ENCODE measurements around the gene ELSPBP1. TPM values are rescaled to one million over a fixed set of nuclear protein-coding genes. Genes with fewer than 3 reads are reported as not detected.
A peak's percentile ranks its signal among the peaks of the same experiment; 100 is the strongest.

Gene ELSPBP1
- total and polyA plus RNA-seq, 2 experiments from 2014 or later: not detected

DNA sequence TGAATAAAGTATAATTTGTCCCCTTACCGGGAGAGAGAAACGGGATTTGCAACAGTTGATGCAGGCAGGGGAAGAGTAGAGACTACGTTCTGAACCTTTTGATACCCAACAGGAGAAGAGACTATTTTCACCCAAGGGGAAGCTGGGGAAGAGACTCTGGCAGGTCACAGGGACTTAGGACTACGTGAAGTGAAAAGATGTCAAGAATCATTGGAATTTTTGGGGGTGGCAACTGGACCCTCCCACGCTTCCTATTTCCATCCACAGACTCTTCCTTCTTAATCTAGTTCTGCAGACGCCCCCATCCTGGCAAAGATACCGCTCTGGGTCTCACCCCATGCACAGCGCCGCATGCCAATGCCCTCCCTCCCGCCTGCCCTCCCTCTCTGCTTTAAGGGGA lies 35.6 kb downstream of the ELSPBP1 start:
- Histone ChIP-seq H3K4me1 (ENCODE audit: insufficient read depth) (no peaks in the 10 kb centered on the region), H3K79me2 (replicated peaks; ENCODE audit: insufficient read depth) (no peaks in the 10 kb centered on the region), H3K4me3 (no peak overlapping the region), H3K27ac (ENCODE audit: low read depth) (no peak overlapping the region), H3K36me3 (ENCODE audit: insufficient read depth) (no peaks in the 10 kb centered on the region), H2AFZ (peak overlapping the region; percentile 57), H3F3A (replicated peaks; ENCODE audit: low read depth) (no peaks in the 10 kb centered on the region), H3K9me2 (ENCODE audit: insufficient read depth) (peaks cover 4% of the 10 kb centered on the region; the same call in 1 of the 2 replicates), H4K20me1 (replicated peaks; ENCODE audit: insufficient read depth) (no peaks in the 10 kb centered on the region), H3K27me3 (ENCODE audit: insufficient read depth) (no peaks in the 10 kb centered on the region), H3K4me2 (no peak overlapping the region)
- no peaks in the 10 kb centered on the region for H3K4me1 Mint-ChIP-seq
- DNase-seq (ENCODE audit: low spot score): no peak
- ATAC-seq: no peak
- H3K4me3 Mint-ChIP-seq: no peak overlapping the region
- H3K36me3 Mint-ChIP-seq (ENCODE audit: low read depth): no peaks in the 10 kb centered on the region
- peaks cover 6% of the 10 kb centered on the region for H3K27me3 Mint-ChIP-seq (ENCODE audit: insufficient read depth, low read depth, poor library complexity)
- no peak overlapping the region for H3K27ac Mint-ChIP-seq
- H3K9me3 Mint-ChIP-seq: peaks cover 2% of the 10 kb centered on the region; the same call in 2 of the 3 replicates
- no peak for TF ChIP-seq EZH2phosphoT487 (IDR thresholded peaks at IDR 0.05; ENCODE audit: unreplicated experiment)
- no peak for TF ChIP-seq STAT1 (IDR thresholded peaks at IDR 0.05; ENCODE audit: unreplicated experiment)

DNA sequence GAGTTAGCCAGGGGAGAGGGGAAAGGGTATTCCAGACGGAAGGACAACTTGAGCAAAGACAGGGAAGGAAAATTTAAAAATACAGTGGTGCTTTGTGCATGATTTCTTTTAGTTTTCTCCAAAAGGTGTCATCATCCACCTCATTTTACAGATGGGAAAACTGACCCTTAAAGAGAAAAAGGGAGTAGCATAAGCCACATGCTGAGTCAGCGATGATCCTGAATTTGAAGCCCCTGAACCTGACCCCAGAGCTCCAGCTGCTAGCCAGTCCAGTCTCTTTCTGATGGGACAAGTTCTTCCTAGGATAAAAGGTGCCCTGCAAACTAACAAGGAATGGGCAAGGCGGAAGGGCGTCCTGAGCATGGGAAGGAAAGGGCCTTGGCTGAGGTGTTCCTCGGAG lies 39.2 kb downstream of the ELSPBP1 start:
- Histone ChIP-seq H4K20me1 (replicated peaks; ENCODE audit: insufficient read depth) (no peaks in the 10 kb centered on the region), H2AFZ (peak overlapping the region; percentile 66; the same call in 1 of the 2 replicates), H3K36me3 (ENCODE audit: insufficient read depth) (no peaks in the 10 kb centered on the region), H3K27me3 (ENCODE audit: insufficient read depth) (no peaks in the 10 kb centered on the region), H3K4me2 (no peak overlapping the region), H3K4me1 (ENCODE audit: insufficient read depth) (no peaks in the 10 kb centered on the region), H3K79me2 (replicated peaks; ENCODE audit: insufficient read depth) (no peaks in the 10 kb centered on the region), H3K4me3 (no peak overlapping the region), H3K9me2 (ENCODE audit: insufficient read depth) (no peaks in the 10 kb centered on the region), H3F3A (replicated peaks; ENCODE audit: low read depth) (no peaks in the 10 kb centered on the region), H3K27ac (ENCODE audit: low read depth) (no peak overlapping the region)
- H3K9me3 Mint-ChIP-seq: peaks cover 15% of the 10 kb centered on the region
- no peak for DNase-seq (ENCODE audit: low spot score)
- no peaks in the 10 kb centered on the region for H3K4me1 Mint-ChIP-seq
- ATAC-seq: no peak
- H3K27ac Mint-ChIP-seq: no peak overlapping the region
- TF ChIP-seq, protein P1, sequence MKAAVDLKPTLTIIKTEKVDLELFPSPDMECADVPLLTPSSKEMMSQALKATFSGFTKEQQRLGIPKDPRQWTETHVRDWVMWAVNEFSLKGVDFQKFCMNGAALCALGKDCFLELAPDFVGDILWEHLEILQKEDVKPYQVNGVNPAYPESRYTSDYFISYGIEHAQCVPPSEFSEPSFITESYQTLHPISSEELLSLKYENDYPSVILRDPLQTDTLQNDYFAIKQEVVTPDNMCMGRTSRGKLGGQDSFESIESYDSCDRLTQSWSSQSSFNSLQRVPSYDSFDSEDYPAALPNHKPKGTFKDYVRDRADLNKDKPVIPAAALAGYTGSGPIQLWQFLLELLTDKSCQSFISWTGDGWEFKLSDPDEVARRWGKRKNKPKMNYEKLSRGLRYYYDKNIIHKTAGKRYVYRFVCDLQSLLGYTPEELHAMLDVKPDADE (IDR thresholded peaks at IDR 0.05): no peak
- no peak for TF ChIP-seq CREB1 (CRISPR knock-in tag; IDR thresholded peaks at IDR 0.05; ENCODE audit: low read depth)
- TF ChIP-seq JUNB (IDR thresholded peaks at IDR 0.05; ENCODE audit: unreplicated experiment): no peak
- no peak for TF ChIP-seq POLR2AphosphoS5 (IDR thresholded peaks at IDR 0.05; ENCODE audit: low read depth)
- TF ChIP-seq, protein P2, sequence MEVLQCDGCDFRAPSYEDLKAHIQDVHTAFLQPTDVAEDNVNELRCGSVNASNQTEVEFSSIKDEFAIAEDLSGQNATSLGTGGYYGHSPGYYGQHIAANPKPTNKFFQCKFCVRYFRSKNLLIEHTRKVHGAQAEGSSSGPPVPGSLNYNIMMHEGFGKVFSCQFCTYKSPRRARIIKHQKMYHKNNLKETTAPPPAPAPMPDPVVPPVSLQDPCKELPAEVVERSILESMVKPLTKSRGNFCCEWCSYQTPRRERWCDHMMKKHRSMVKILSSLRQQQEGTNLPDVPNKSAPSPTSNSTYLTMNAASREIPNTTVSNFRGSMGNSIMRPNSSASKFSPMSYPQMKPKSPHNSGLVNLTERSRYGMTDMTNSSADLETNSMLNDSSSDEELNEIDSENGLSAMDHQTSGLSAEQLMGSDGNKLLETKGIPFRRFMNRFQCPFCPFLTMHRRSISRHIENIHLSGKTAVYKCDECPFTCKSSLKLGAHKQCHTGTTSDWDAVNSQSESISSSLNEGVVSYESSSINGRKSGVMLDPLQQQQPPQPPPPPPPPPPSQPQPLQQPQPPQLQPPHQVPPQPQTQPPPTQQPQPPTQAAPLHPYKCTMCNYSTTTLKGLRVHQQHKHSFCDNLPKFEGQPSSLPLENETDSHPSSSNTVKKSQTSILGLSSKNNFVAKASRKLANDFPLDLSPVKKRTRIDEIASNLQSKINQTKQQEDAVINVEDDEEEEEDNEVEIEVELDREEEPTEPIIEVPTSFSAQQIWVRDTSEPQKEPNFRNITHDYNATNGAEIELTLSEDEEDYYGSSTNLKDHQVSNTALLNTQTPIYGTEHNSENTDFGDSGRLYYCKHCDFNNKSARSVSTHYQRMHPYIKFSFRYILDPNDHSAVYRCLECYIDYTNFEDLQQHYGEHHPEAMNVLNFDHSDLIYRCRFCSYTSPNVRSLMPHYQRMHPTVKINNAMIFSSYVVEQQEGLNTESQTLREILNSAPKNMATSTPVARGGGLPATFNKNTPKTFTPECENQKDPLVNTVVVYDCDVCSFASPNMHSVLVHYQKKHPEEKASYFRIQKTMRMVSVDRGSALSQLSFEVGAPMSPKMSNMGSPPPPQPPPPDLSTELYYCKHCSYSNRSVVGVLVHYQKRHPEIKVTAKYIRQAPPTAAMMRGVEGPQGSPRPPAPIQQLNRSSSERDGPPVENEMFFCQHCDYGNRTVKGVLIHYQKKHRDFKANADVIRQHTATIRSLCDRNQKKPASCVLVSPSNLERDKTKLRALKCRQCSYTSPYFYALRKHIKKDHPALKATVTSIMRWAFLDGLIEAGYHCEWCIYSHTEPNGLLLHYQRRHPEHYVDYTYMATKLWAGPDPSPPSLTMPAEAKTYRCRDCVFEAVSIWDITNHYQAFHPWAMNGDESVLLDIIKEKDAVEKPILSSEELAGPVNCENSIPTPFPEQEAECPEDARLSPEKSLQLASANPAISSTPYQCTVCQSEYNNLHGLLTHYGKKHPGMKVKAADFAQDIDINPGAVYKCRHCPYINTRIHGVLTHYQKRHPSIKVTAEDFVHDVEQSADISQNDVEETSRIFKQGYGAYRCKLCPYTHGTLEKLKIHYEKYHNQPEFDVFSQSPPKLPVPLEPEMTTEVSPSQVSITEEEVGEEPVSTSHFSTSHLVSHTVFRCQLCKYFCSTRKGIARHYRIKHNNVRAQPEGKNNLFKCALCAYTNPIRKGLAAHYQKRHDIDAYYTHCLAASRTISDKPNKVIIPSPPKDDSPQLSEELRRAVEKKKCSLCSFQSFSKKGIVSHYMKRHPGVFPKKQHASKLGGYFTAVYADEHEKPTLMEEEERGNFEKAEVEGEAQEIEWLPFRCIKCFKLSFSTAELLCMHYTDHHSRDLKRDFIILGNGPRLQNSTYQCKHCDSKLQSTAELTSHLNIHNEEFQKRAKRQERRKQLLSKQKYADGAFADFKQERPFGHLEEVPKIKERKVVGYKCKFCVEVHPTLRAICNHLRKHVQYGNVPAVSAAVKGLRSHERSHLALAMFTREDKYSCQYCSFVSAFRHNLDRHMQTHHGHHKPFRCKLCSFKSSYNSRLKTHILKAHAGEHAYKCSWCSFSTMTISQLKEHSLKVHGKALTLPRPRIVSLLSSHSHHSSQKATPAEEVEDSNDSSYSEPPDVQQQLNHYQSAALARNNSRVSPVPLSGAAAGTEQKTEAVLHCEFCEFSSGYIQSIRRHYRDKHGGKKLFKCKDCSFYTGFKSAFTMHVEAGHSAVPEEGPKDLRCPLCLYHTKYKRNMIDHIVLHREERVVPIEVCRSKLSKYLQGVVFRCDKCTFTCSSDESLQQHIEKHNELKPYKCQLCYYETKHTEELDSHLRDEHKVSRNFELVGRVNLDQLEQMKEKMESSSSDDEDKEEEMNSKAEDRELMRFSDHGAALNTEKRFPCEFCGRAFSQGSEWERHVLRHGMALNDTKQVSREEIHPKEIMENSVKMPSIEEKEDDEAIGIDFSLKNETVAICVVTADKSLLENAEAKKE (CRISPR knock-in tag; IDR thresholded peaks at IDR 0.05): no peak
- TF ChIP-seq EZH2 (IDR thresholded peaks at IDR 0.05; ENCODE audit: low read depth, unreplicated experiment): no peak
- no peak for TF ChIP-seq ZNF114 (CRISPR knock-in tag; IDR thresholded peaks at IDR 0.05)
- TF ChIP-seq NANOG (IDR thresholded peaks at IDR 0.05; ENCODE audit: borderline replicate concordance): no peak
- TF ChIP-seq STAT1 (IDR thresholded peaks at IDR 0.05; ENCODE audit: unreplicated experiment): no peak
- TF ChIP-seq, protein P3, sequence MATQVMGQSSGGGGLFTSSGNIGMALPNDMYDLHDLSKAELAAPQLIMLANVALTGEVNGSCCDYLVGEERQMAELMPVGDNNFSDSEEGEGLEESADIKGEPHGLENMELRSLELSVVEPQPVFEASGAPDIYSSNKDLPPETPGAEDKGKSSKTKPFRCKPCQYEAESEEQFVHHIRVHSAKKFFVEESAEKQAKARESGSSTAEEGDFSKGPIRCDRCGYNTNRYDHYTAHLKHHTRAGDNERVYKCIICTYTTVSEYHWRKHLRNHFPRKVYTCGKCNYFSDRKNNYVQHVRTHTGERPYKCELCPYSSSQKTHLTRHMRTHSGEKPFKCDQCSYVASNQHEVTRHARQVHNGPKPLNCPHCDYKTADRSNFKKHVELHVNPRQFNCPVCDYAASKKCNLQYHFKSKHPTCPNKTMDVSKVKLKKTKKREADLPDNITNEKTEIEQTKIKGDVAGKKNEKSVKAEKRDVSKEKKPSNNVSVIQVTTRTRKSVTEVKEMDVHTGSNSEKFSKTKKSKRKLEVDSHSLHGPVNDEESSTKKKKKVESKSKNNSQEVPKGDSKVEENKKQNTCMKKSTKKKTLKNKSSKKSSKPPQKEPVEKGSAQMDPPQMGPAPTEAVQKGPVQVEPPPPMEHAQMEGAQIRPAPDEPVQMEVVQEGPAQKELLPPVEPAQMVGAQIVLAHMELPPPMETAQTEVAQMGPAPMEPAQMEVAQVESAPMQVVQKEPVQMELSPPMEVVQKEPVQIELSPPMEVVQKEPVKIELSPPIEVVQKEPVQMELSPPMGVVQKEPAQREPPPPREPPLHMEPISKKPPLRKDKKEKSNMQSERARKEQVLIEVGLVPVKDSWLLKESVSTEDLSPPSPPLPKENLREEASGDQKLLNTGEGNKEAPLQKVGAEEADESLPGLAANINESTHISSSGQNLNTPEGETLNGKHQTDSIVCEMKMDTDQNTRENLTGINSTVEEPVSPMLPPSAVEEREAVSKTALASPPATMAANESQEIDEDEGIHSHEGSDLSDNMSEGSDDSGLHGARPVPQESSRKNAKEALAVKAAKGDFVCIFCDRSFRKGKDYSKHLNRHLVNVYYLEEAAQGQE (IDR thresholded peaks at IDR 0.05; ENCODE audit: unreplicated experiment): no peak
- no peak overlapping the region for H3K4me3 Mint-ChIP-seq
- peaks cover 8% of the 10 kb centered on the region for H3K27me3 Mint-ChIP-seq (ENCODE audit: insufficient read depth, low read depth, poor library complexity)
- no peaks in the 10 kb centered on the region for H3K36me3 Mint-ChIP-seq (ENCODE audit: low read depth)
